Measurements from ENCODE around the gene OLFML1. TPM values are rescaled to one million over a fixed set of nuclear protein-coding genes. Genes with fewer than 3 reads are reported as not detected.

OLFML1 gene
- total and polyA plus RNA-seq, 7 experiments from 2014 or later: 0.18 TPM; not detected in 6

- no peaks in the 10 kb centered on the region for H3K9me3 Mint-ChIP-seq
- Histone ChIP-seq H3K4me1 (ENCODE audit: control insufficient read depth in 2 of 2, insufficient read depth in 2 of 2, low read length in 2 of 2) (no peaks in the 10 kb centered on the region), H3K4me3 (ENCODE audit: low read length) (no peak overlapping the region)
These were observed 8.9 kb downstream of the OLFML1 start for GRCh38 chr11:7494086-7494745.

GRCh38 chr11:7495882-7496551 is 10.7 kb downstream of the OLFML1 start:
- intact Hi-C loops (cut with micrococcal nuclease): no loop called here

More at GRCh38 chr11:7494086-7494745, 8.9 kb downstream of the OLFML1 start:
- DNase-seq (no peak), ATAC-seq (no peak)
- no peak overlapping the region for H3K4me3 Mint-ChIP-seq
- H3K27me3 Mint-ChIP-seq: no peaks in the 10 kb centered on the region
- H3K9me3 ChIP-seq (ENCODE audit: control insufficient read depth in 2 of 3, low read length in 3 of 3): no peaks in the 10 kb centered on the region
- H3K36me3 ChIP-seq (ENCODE audit: control insufficient read depth in 2 of 3, insufficient read depth in 3 of 3, low read length in 3 of 3): no peaks in the 10 kb centered on the region
- H3K4me1 Mint-ChIP-seq: peaks cover 0 to 8% (median 0%) of the 10 kb centered on the region in 7 donors
- peaks cover 0 to 3% of the 10 kb centered on the region in 2 donors for H3K27me3 ChIP-seq (ENCODE audit: control insufficient read depth in 2 of 2, insufficient read depth in 2 of 2, low read length in 2 of 2)
- intact Hi-C loops (cut with micrococcal nuclease): no loop called here
- H3K27ac ChIP-seq (ENCODE audit: low read depth, low read length): no peak overlapping the region
- H3K36me3 Mint-ChIP-seq: peaks cover 0 to 7% (median 0%) of the 10 kb centered on the region in 5 donors
- ChIA-PET CTCF (no interaction called here), POLR2A (no interaction called here)
- peak overlapping the region in 1 of 9 donors; percentile 13 for H3K27ac Mint-ChIP-seq

DNA sequence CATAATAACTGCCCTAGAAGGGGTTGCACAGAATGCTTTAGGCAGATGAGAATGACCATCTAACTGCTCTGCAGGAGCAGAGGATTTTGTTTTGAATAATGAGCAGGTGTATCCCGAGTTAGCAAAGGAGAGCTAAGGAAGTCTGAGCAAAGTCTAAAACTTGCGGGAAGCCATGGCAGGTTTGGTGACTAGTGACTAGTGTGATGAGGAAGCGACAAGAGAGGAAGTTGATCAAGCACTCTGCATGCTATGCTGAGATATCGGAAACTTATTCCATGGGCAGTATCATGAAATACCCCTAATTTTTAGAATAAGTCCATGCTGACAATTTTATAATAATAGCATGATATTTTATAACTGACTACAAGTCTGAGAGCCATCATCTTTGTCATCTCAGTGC is 12.9 kb downstream of the OLFML1 start:
- Mint-ChIP-seq H3K4me1 (peaks cover 0 to 6% (median 0%) of the 10 kb centered on the region in 7 donors), H3K27me3 (no peaks in the 10 kb centered on the region), H3K4me3 (no peak overlapping the region), H3K9me3 (no peaks in the 10 kb centered on the region), H3K27ac (peak overlapping the region in 1 of 9 donors; percentile 49), H3K36me3 (peaks cover 0 to 7% (median 0%) of the 10 kb centered on the region in 5 donors)
- no peaks in the 10 kb centered on the region for H3K9me3 ChIP-seq (ENCODE audit: control insufficient read depth in 2 of 3, low read length in 3 of 3)
- peaks cover 0 to 2% of the 10 kb centered on the region in 2 donors for H3K27me3 ChIP-seq (ENCODE audit: control insufficient read depth in 2 of 2, insufficient read depth in 2 of 2, low read length in 2 of 2)
- H3K4me3 ChIP-seq (ENCODE audit: low read length): no peak overlapping the region
- H3K36me3 ChIP-seq (ENCODE audit: control insufficient read depth in 2 of 3, insufficient read depth in 3 of 3, low read length in 3 of 3): no peaks in the 10 kb centered on the region
- H3K27ac ChIP-seq (ENCODE audit: low read depth, low read length): no peak overlapping the region
- ATAC-seq (peak; percentile 37), DNase-seq (no peak)
- intact Hi-C loops (cut with micrococcal nuclease): no loop called here
- ChIA-PET POLR2A (no interaction called here), CTCF (interaction anchor here (0.9 kb wide), 1 partner anchor 400 kb away, joined by 3 read pairs; no protein-coding TSS in a partner anchor)
- no peaks in the 10 kb centered on the region for H3K4me1 ChIP-seq (ENCODE audit: control insufficient read depth in 2 of 2, insufficient read depth in 2 of 2, low read length in 2 of 2)

More at GRCh38 chr11:7495882-7496551, 10.7 kb downstream of the OLFML1 start:
- Histone ChIP-seq H3K36me3 (ENCODE audit: control insufficient read depth in 2 of 3, insufficient read depth in 3 of 3, low read length in 3 of 3) (no peaks in the 10 kb centered on the region), H3K4me3 (ENCODE audit: low read length) (no peak overlapping the region), H3K9me3 (ENCODE audit: control insufficient read depth in 2 of 3, low read length in 3 of 3) (no peaks in the 10 kb centered on the region), H3K27ac (ENCODE audit: low read depth, low read length) (no peak overlapping the region), H3K4me1 (ENCODE audit: control insufficient read depth in 2 of 2, insufficient read depth in 2 of 2, low read length in 2 of 2) (no peaks in the 10 kb centered on the region), H3K27me3 (ENCODE audit: control insufficient read depth in 2 of 2, insufficient read depth in 2 of 2, low read length in 2 of 2) (peaks cover 0 to 3% of the 10 kb centered on the region in 2 donors)
- CTCF ChIA-PET: interaction anchor here (0.6 kb wide), 1 partner anchor 15 kb away, joined by 4 read pairs; no protein-coding TSS in a partner anchor
- peaks cover 0 to 7% (median 0%) of the 10 kb centered on the region in 5 donors for H3K36me3 Mint-ChIP-seq
- no peaks in the 10 kb centered on the region for H3K27me3 Mint-ChIP-seq
- ATAC-seq (peak; percentile 86), DNase-seq (no peak)
- H3K4me1 Mint-ChIP-seq: peaks cover 0 to 8% (median 0%) of the 10 kb centered on the region in 7 donors
- H3K9me3 Mint-ChIP-seq: no peaks in the 10 kb centered on the region
- POLR2A ChIA-PET: interaction anchor here (0.6 kb wide), 1 partner anchor 10 kb away, joined by 4 read pairs; no protein-coding TSS in a partner anchor
- no peak overlapping the region for H3K27ac Mint-ChIP-seq
- H3K4me3 Mint-ChIP-seq: no peak overlapping the region

GRCh38 chr11:7499081-7499480 is 13.8 kb downstream of the OLFML1 start:
- H3K27me3 Mint-ChIP-seq: no peaks in the 10 kb centered on the region

DNA sequence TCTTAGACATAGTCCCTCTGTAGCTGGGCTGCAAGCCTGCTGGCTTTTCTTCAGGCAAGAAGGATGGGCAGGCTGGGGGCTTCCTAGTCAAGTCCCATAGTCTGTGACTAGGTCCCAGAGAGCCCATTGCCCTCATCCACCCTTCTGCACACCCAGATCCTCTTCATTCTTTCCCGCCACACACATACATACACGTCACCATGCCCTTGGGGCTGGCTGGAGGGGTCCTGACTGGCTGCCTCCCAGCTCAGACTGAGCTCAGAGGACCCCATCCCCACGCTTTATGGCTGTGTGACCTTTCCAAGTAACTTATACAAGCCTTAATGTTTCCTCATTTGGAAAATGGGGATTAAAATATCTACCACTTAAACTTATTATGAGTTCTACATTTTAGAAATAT is 14.9 kb downstream of the OLFML1 start:
- ATAC-seq (no peak), DNase-seq (no peak)
- H3K9me3 ChIP-seq (ENCODE audit: control insufficient read depth in 2 of 3, low read length in 3 of 3): no peaks in the 10 kb centered on the region
- H3K27ac Mint-ChIP-seq: no peak overlapping the region
- H3K4me3 ChIP-seq (ENCODE audit: low read length): no peak overlapping the region
- no peaks in the 10 kb centered on the region for H3K27me3 Mint-ChIP-seq
- no peak overlapping the region for H3K27ac ChIP-seq (ENCODE audit: low read depth, low read length)
- ChIA-PET CTCF (interaction anchor here (0.6 kb wide), 1 partner anchor 80 kb away, joined by 3 read pairs; no protein-coding TSS in a partner anchor), POLR2A (no interaction called here)
- H3K36me3 ChIP-seq (ENCODE audit: control insufficient read depth in 2 of 3, insufficient read depth in 3 of 3, low read length in 3 of 3): no peaks in the 10 kb centered on the region
- H3K36me3 Mint-ChIP-seq: peaks cover 0 to 6% (median 0%) of the 10 kb centered on the region in 5 donors
- no peaks in the 10 kb centered on the region for H3K9me3 Mint-ChIP-seq
- peaks cover 0 to 5% (median 0%) of the 10 kb centered on the region in 7 donors for H3K4me1 Mint-ChIP-seq
- no peaks in the 10 kb centered on the region for H3K4me1 ChIP-seq (ENCODE audit: control insufficient read depth in 2 of 2, insufficient read depth in 2 of 2, low read length in 2 of 2)
- no peaks in the 10 kb centered on the region for H3K27me3 ChIP-seq (ENCODE audit: control insufficient read depth in 2 of 2, insufficient read depth in 2 of 2, low read length in 2 of 2)
- no peak overlapping the region for H3K4me3 Mint-ChIP-seq
- intact Hi-C loops (cut with micrococcal nuclease): no loop called here

More at GRCh38 chr11:7499081-7499480, 13.8 kb downstream of the OLFML1 start:
- ATAC-seq: no peak
- no peaks in the 10 kb centered on the region for H3K36me3 ChIP-seq (ENCODE audit: control insufficient read depth in 2 of 3, insufficient read depth in 3 of 3, low read length in 3 of 3)
- no peaks in the 10 kb centered on the region for H3K9me3 Mint-ChIP-seq
- H3K27ac ChIP-seq (ENCODE audit: low read depth, low read length): no peak overlapping the region
- H3K27me3 ChIP-seq (ENCODE audit: control insufficient read depth in 2 of 2, insufficient read depth in 2 of 2, low read length in 2 of 2): no peaks in the 10 kb centered on the region
- peaks cover 0 to 5% (median 0%) of the 10 kb centered on the region in 7 donors for H3K4me1 Mint-ChIP-seq
- DNase-seq: no peak
- no peaks in the 10 kb centered on the region for H3K4me1 ChIP-seq (ENCODE audit: control insufficient read depth in 2 of 2, insufficient read depth in 2 of 2, low read length in 2 of 2)
- ChIA-PET POLR2A (no interaction called here), CTCF (interaction anchor here (0.9 kb wide), 1 partner anchor 401 kb away, joined by 3 read pairs; no protein-coding TSS in a partner anchor)
- peaks cover 0 to 7% (median 0%) of the 10 kb centered on the region in 5 donors for H3K36me3 Mint-ChIP-seq
- no peak overlapping the region for H3K27ac Mint-ChIP-seq
- no peaks in the 10 kb centered on the region for H3K9me3 ChIP-seq (ENCODE audit: control insufficient read depth in 2 of 3, low read length in 3 of 3)
- H3K4me3 Mint-ChIP-seq: no peak overlapping the region
- intact Hi-C loops (cut with micrococcal nuclease): no loop called here
- no peak overlapping the region for H3K4me3 ChIP-seq (ENCODE audit: low read length)

GRCh38 chr11:7501251-7501650 is 15.9 kb downstream of the OLFML1 start:
- Mint-ChIP-seq H3K36me3 (peaks cover 0 to 7% (median 0%) of the 10 kb centered on the region in 5 donors), H3K4me3 (no peak overlapping the region), H3K4me1 (peaks cover 0 to 3% (median 0%) of the 10 kb centered on the region in 7 donors), H3K9me3 (no peaks in the 10 kb centered on the region), H3K27me3 (no peaks in the 10 kb centered on the region), H3K27ac (no peak overlapping the region)
- ChIA-PET POLR2A (no interaction called here), CTCF (interaction anchor here (1.0 kb wide), 1 partner anchor 16 kb away, joined by 3 read pairs; the partner anchor contains the start of gene OLFML1)
- Histone ChIP-seq H3K27me3 (ENCODE audit: control insufficient read depth in 2 of 2, insufficient read depth in 2 of 2, low read length in 2 of 2) (no peaks in the 10 kb centered on the region), H3K36me3 (ENCODE audit: control insufficient read depth in 2 of 3, insufficient read depth in 3 of 3, low read length in 3 of 3) (no peaks in the 10 kb centered on the region), H3K4me3 (ENCODE audit: low read length) (no peak overlapping the region), H3K27ac (ENCODE audit: low read depth, low read length) (no peak overlapping the region), H3K9me3 (ENCODE audit: control insufficient read depth in 2 of 3, low read length in 3 of 3) (no peaks in the 10 kb centered on the region), H3K4me1 (ENCODE audit: control insufficient read depth in 2 of 2, insufficient read depth in 2 of 2, low read length in 2 of 2) (no peaks in the 10 kb centered on the region)
- DNase-seq: no peak
- intact Hi-C loops (cut with micrococcal nuclease): no loop called here
- ATAC-seq: no peak
